IMR-90 (cell line): Measurements from ENCODE around the gene RARRES2. TPM values are rescaled to one million over a fixed set of nuclear protein-coding genes. Genes with fewer than 3 reads are reported as not detected.
A peak's percentile ranks its signal among the peaks of the same experiment; 100 is the strongest.
"Not testable (repeated sequence)": the region's sequence is repeated elsewhere in the genome, so short reads cannot be mapped to it uniquely, and the experiment has no call there.

Experiments used
- ATAC-seq: fragments of 200-7000 bp; cut with Tn5 transposase; 2 replicates; pipeline ENCODE4 v1.9.1; 2020; ENCODE audit warnings: low read depth, mild to moderate bottlenecking, moderate library complexity
- BruUV-seq: library from RNA; stranded (reverse); fragments of 400-500 nt; replicated peaks from 2 replicates; lab custom pipeline; 2021; lab: Mats Ljungman, UMichigan
- CTCF ChIA-PET: fragments of 300-600 bp; formaldehyde crosslinking; extraction: SDS; loops from one replicate; lab custom pipeline; 2021; ENCODE audit warnings: antibody characterized with exemption; lab: Yijun Ruan, JAX
- POLR2A ChIA-PET: fragments of 300-600 bp; sonication (Branson Sonifier 250); formaldehyde crosslinking; loops from one replicate; lab custom pipeline; 2022; ENCODE audit warnings: antibody characterized with exemption; ENCODE audit not compliant: unreplicated experiment; lab: Charles Lee
- DNase-seq: peaks from one replicate; pipeline ENCODE4 v3.0.0; 2013
- H2AFZ ChIP-seq: replicated peaks from 2 replicates; pipeline ENCODE3; 2013; ENCODE audit warnings: low read length, mild to moderate bottlenecking; ENCODE audit not compliant: poor library complexity
- H2AK5ac ChIP-seq: 2 replicates; pipeline ENCODE4 v1.6.1; 2013; ENCODE audit warnings: low read depth, low read length, inconsistent platforms
- H2AK9ac ChIP-seq: replicated peaks from 2 replicates; pipeline ENCODE3; 2013; ENCODE audit warnings: mild to moderate bottlenecking, low read depth, low read length, moderate library complexity; ENCODE audit not compliant: poor library complexity
- H2BK120ac ChIP-seq: 2 replicates; pipeline ENCODE4 v1.6.1; 2013; ENCODE audit warnings: low read depth, low read length, inconsistent platforms
- H2BK15ac ChIP-seq: 3 replicates; pipeline ENCODE4 v1.6.1; 2013; ENCODE audit warnings: low read depth, low read length, inconsistent platforms
- H2BK20ac ChIP-seq: 2 replicates; pipeline ENCODE4 v1.6.1; 2013; ENCODE audit warnings: low read depth, mild to moderate bottlenecking, inconsistent platforms, low read length, moderate library complexity
- H2BK5ac ChIP-seq: 2 replicates; pipeline ENCODE4 v1.6.1; 2013; ENCODE audit warnings: mild to moderate bottlenecking, low read depth, low read length, inconsistent platforms; ENCODE audit not compliant: poor library complexity, severe bottlenecking
- H3K14ac ChIP-seq: replicated peaks from 2 replicates; pipeline ENCODE4 v1.6.1; 2013; ENCODE audit warnings: low read depth, low read length, inconsistent platforms
- H3K18ac ChIP-seq: 2 replicates; pipeline ENCODE4 v1.6.1; 2013; ENCODE audit warnings: low read depth, low read length, control low read depth
- H3K23ac ChIP-seq: 2 replicates; pipeline ENCODE4 v1.6.1; 2013; ENCODE audit warnings: low read depth, low read length, inconsistent platforms
- H3K27ac ChIP-seq: 2 replicates; pipeline ENCODE4 v1.5.1; 2013; ENCODE audit warnings: mild to moderate bottlenecking, control low read depth, low read length; ENCODE audit not compliant: insufficient read depth
- H3K27me3 ChIP-seq: 2 replicates; pipeline ENCODE4 v1.6.1; 2013; ENCODE audit warnings: low read length; ENCODE audit not compliant: control insufficient read depth, insufficient read depth
- H3K36me3 ChIP-seq: 2 replicates; pipeline ENCODE4 v1.6.1; 2013; ENCODE audit warnings: low read length, mixed read lengths; ENCODE audit not compliant: control insufficient read depth, insufficient read depth
- H3K4ac ChIP-seq: 2 replicates; pipeline ENCODE4 v1.6.1; 2013; ENCODE audit warnings: low read depth, low read length, inconsistent platforms
- H3K4me1 ChIP-seq: 2 replicates; pipeline ENCODE4 v1.6.1; 2013; ENCODE audit warnings: low read length, mixed read lengths; ENCODE audit not compliant: control insufficient read depth, insufficient read depth
- H3K4me2 ChIP-seq: 2 replicates; pipeline ENCODE4 v1.6.1; 2013; ENCODE audit warnings: low read depth, mild to moderate bottlenecking, control low read depth, low read length, moderate library complexity
- H3K4me3 ChIP-seq: 2 replicates; pipeline ENCODE4 v1.5.1; 2013; ENCODE audit warnings: low read depth, mild to moderate bottlenecking, control low read depth, low read length, moderate library complexity; ENCODE audit not compliant: insufficient read depth
- H3K56ac ChIP-seq: 2 replicates; pipeline ENCODE4 v1.6.1; 2013; ENCODE audit warnings: low read length, inconsistent platforms; ENCODE audit not compliant: insufficient read depth; ENCODE audit errors: extremely low read depth
- H3K79me1 ChIP-seq, 2 experiments: 2 replicates each; pipeline ENCODE4 v1.6.1; 2013; ENCODE audit warnings: low read length in 2 of 2, inconsistent platforms in 1 of 2, low read depth in 1 of 2
- H3K9ac ChIP-seq: 2 replicates; pipeline ENCODE4 v1.6.1; 2013; ENCODE audit warnings: low read depth, low read length, control low read depth
- H3K9me1 ChIP-seq: 2 replicates; pipeline ENCODE4 v1.6.1; 2013; ENCODE audit warnings: low read length, inconsistent platforms; ENCODE audit not compliant: insufficient read depth
- H3K9me3 ChIP-seq: 2 replicates; pipeline ENCODE4 v1.6.1; 2013; ENCODE audit warnings: low read length; ENCODE audit not compliant: control insufficient read depth, insufficient read depth
- H4K20me1 ChIP-seq: 2 replicates; pipeline ENCODE4 v1.6.1; 2013; ENCODE audit warnings: low read length, inconsistent platforms; ENCODE audit not compliant: insufficient read depth
- H4K5ac ChIP-seq: 2 replicates; pipeline ENCODE4 v1.6.1; 2013; ENCODE audit warnings: mild to moderate bottlenecking, low read depth, low read length, control low read depth
- H4K8ac ChIP-seq, 2 experiments: 2 replicates each; pipeline ENCODE4 v1.6.1; 2013; ENCODE audit warnings: low read depth in 2 of 2, low read length in 2 of 2, control low read depth in 1 of 2, inconsistent platforms in 1 of 2
- H4K91ac ChIP-seq: 2 replicates; pipeline ENCODE4 v1.6.1; 2013; ENCODE audit warnings: low read depth, low read length, inconsistent platforms; ENCODE audit not compliant: insufficient read depth
- NFE2L2 ChIP-seq: fragments of 150-350 bp; IDR thresholded peaks from 2 replicates; pipeline ENCODE4 v1.6.1; 2016; ENCODE audit warnings: low read depth, mild to moderate bottlenecking, low read length
- WGBS, 2 experiments: methylation state at CpG; one replicate each; pipeline versions ENCODE4 v1.1.5 to v1.1.7; 2013; ENCODE audit warnings: missing lambda C conversion rate in 2 of 2; ENCODE audit not compliant: insufficient read length in 1 of 2; ENCODE audit errors: extremely low coverage in 2 of 2; 5-methylcytosine and 5-hydroxymethylcytosine counted together
- dilution Hi-C: fragments of 300-500 bp; cut with HindIII; formaldehyde crosslinking; loops from one replicate; pipeline ENCODE4 v1.14.3; 2018; ENCODE audit warnings: low sequenced_read_pairs; ENCODE audit not compliant: unreplicated experiment
- in situ Hi-C: fragments of 300-500 bp; cut with MboI; formaldehyde crosslinking; loops from 3 replicates; pipeline ENCODE4 v1.14.3; 2019; ENCODE audit warnings: low sequenced_read_pairs, inconsistent platforms, mixed read lengths
- intact Hi-C: fragments of 100-400 bp; cut with micrococcal nuclease; formaldehyde crosslinking; loops from 2 replicates; pipeline ENCODE4 v1.10.0; 2022
- polyA plus RNA-seq, 3 experiments: library from polyadenylated mRNA; depleted of rRNA; stranded (reverse); fragments of >200 nt; gene quantifications; 2 replicates each; pipeline ENCODE4 v1.2.3, GENCODE V29; 2012; ENCODE audit warnings: low replicate concordance in 1 of 3
- total RNA-seq: library from RNA; depleted of rRNA; stranded (reverse); fragments of >200 nt; gene quantifications from 2 replicates; pipeline ENCODE4 v1.2.3, GENCODE V29; 2012

Gene RARRES2
- total and polyA plus RNA-seq, 2 of the 4 experiments (the other 2 are of a cell fraction): 1.6 TPM; not detected in 1

DNA sequence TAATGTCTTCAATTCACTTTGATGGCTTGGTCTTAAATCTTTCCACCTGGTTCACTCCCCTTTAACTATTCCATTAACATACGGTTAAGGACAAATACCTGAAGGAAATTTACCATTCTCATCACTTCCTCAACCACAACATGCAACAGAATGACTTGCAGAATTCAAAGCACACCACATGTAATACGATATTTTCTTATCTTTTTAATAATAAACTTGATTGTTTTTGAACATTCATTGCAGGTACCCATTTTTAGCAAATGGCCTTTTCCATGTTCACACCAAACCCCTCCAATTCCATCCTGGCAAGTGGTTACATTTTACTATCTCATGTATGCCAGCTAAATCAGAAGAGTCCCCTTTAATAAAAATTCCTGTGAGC, 35.5 kb downstream of the RARRES2 start:
- H4K8ac ChIP-seq, intact Hi-C loops, DNase-seq, H3K79me1 ChIP-seq, H3K9me1 ChIP-seq, H2BK20ac ChIP-seq, H3K27ac ChIP-seq, H2BK120ac ChIP-seq, H2AK9ac ChIP-seq, H3K27me3 ChIP-seq, H2BK5ac ChIP-seq, H3K4me2 ChIP-seq, H2AFZ ChIP-seq, H3K4me3 ChIP-seq, H3K4ac ChIP-seq, H3K18ac ChIP-seq, H3K23ac ChIP-seq, H3K9me3 ChIP-seq, H3K56ac ChIP-seq, H3K14ac ChIP-seq, POLR2A ChIA-PET, H3K4me1 ChIP-seq, dilution Hi-C loops, H2AK5ac ChIP-seq, H4K91ac ChIP-seq, ATAC-seq, H2BK15ac ChIP-seq, H3K36me3 ChIP-seq, H4K5ac ChIP-seq, H4K20me1 ChIP-seq, CTCF ChIA-PET, H3K9ac ChIP-seq, BruUV-seq: not testable (repeated sequence)
- no CpG with 5 or more reads among the region's 2 CpGs for WGBS, 2 experiments
- TF ChIP-seq NFE2L2: 0 out of 2 replicates have a peak, but pooled peaks have one; percentile 16
- in situ Hi-C loops: loop anchor here (25.0 kb wide), 1 partner anchor 431 kb away; the partner anchor contains the start of gene GIMAP5

DNA sequence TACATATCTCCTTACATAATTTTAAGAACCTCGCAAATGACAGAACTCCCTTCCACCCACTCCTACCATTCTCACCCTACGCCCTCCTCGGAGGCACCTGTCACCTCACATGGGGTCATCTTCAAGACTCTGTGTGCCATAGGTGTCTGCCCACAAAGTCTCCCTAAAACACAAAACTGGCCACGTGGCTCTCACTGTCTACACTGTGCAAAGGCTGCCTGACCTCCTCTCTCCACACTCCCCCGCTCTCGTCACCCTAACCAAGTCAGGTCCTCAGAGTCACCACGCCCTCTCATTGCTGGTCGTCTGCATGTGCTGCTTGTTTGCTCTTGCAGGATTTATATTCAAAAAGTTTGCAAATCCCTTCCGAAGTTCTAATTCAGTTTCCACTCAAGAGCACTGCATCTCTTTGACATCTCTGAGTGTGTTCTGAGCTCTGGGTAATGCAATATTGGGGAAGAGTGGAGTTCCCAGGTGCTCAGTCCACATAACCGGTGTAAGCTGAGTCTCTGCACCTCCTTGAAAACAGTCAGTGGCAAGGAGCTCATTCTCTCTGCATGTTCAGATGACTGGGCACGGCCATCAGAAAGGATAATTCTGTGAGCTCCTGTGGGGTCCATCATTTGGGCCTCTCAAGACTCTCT, 36.0 kb downstream of the RARRES2 start:
- H3K4ac ChIP-seq, H2BK15ac ChIP-seq, H3K27ac ChIP-seq, H2AK5ac ChIP-seq, H4K8ac ChIP-seq, DNase-seq, POLR2A ChIA-PET, H2AK9ac ChIP-seq, H3K56ac ChIP-seq, BruUV-seq, H3K4me3 ChIP-seq, H3K18ac ChIP-seq, H3K9me1 ChIP-seq, H2AFZ ChIP-seq, H3K27me3 ChIP-seq, CTCF ChIA-PET, intact Hi-C loops, H4K91ac ChIP-seq, H3K9ac ChIP-seq, ATAC-seq, H4K5ac ChIP-seq, H3K4me2 ChIP-seq, H2BK20ac ChIP-seq, H3K79me1 ChIP-seq, H3K9me3 ChIP-seq, H4K20me1 ChIP-seq, H3K36me3 ChIP-seq, H3K14ac ChIP-seq, H2BK5ac ChIP-seq, H3K23ac ChIP-seq, dilution Hi-C loops, H3K4me1 ChIP-seq, H2BK120ac ChIP-seq: not testable (repeated sequence)
- in situ Hi-C loops: loop anchor here (25.0 kb wide), 1 partner anchor 432 kb away; the partner anchor contains the start of gene GIMAP5
- no CpG with 5 or more reads among the region's 11 CpGs for WGBS, 2 experiments
